Endothelial cell of umbilical vein (primary cell): ENCODE measurements around the gene INHBB. TPM values are rescaled to one million over a fixed set of nuclear protein-coding genes. Genes with fewer than 3 reads are reported as not detected.

Source experiments
- BruUV-seq: library from RNA; stranded (reverse); fragments of 400-500 nt; replicated peaks from 2 replicates; lab custom pipeline; 2021; lab: Mats Ljungman, UMichigan
- CTCF ChIA-PET: fragments of 300-600, 350-600 bp; sonication (Branson Sonifier 250); formaldehyde crosslinking; loops from one replicate; lab custom pipeline; 2021; ENCODE audit warnings: antibody characterized with exemption, inconsistent platforms; lab: Charles Lee
- POLR2A ChIA-PET: fragments of 300-600, 350-600 bp; sonication (Branson Sonifier 250); formaldehyde crosslinking; loops from one replicate; lab custom pipeline; 2021; ENCODE audit warnings: antibody characterized with exemption, inconsistent platforms; lab: Charles Lee
- DNase-seq: peaks from one replicate; pipeline ENCODE4 v3.0.0-alpha.2; 2011; ENCODE audit warnings: low read depth, low spot score
- FAIRE-seq: peaks from 2 replicates; lab custom pipeline; 2011; peaks lifted over from hg19 to GRCh38; lab: Jason Lieb, UNC
- H2AFZ ChIP-seq: 2 replicates; pipeline ENCODE4 v1.6.0; 2012; ENCODE audit warnings: low read depth, low read length, control low read depth, inconsistent platforms
- H3K27ac ChIP-seq: 2 replicates; pipeline ENCODE4 v1.5.1; 2011; ENCODE audit warnings: low read depth, mild to moderate bottlenecking, control low read depth, low read length, moderate library complexity; ENCODE audit not compliant: insufficient read depth
- H3K27me3 ChIP-seq, 2 experiments: 2 replicates each; pipeline versions ENCODE4 v1.6.0 to v1.6.1; 2011; ENCODE audit warnings: low read length in 2 of 2, mixed read lengths in 1 of 2; ENCODE audit not compliant: control insufficient read depth in 2 of 2, insufficient read depth in 2 of 2
- H3K36me3 ChIP-seq, 2 experiments: 2 replicates in 1 of 2; 3 replicates in 1 of 2; pipeline ENCODE4 v1.5.1; 2011; ENCODE audit warnings: low read length in 2 of 2, mild to moderate bottlenecking in 1 of 2, moderate library complexity in 1 of 2; ENCODE audit not compliant: control insufficient read depth in 2 of 2, insufficient read depth in 2 of 2; ENCODE audit errors: extremely low read depth in 1 of 2
- H3K4me1 ChIP-seq: 3 replicates; pipeline ENCODE4 v1.5.1; 2011; ENCODE audit warnings: mild to moderate bottlenecking, low read length; ENCODE audit not compliant: control insufficient read depth, insufficient read depth; ENCODE audit errors: extremely low read depth
- H3K4me2 ChIP-seq: 2 replicates; pipeline ENCODE4 v1.6.1; 2011; ENCODE audit warnings: low read length, control low read depth, mixed read lengths; ENCODE audit not compliant: insufficient read depth
- H3K4me3 ChIP-seq, 3 experiments: fragments of 200-600 bp in 1 of 3; sonication (generic), shearing (Covaris generic) in 1 of 3; replicated peaks in 1 of 3; 2 replicates each; pipeline ENCODE4 v1.5.1; 2011 to 2016; ENCODE audit warnings: control low read depth in 3 of 3, low read length in 3 of 3, mild to moderate bottlenecking in 2 of 3, inconsistent platforms in 1 of 3, low read depth in 1 of 3, moderate library complexity in 1 of 3; ENCODE audit not compliant: insufficient read depth in 1 of 3
- H3K79me2 ChIP-seq: 2 replicates; pipeline ENCODE4 v1.6.0; 2012; ENCODE audit warnings: low read length, inconsistent platforms; ENCODE audit not compliant: control insufficient read depth, insufficient read depth
- H3K9ac ChIP-seq: replicated peaks from 2 replicates; pipeline ENCODE3; 2011; ENCODE audit warnings: low read length, control low read depth; ENCODE audit not compliant: insufficient read depth; ENCODE audit errors: extremely low read depth
- H3K9me1 ChIP-seq: replicated peaks from 3 replicates; pipeline ENCODE4 v1.6.0; 2011; ENCODE audit warnings: mild to moderate bottlenecking, low read length; ENCODE audit not compliant: control insufficient read depth, insufficient read depth; ENCODE audit errors: extremely low read depth
- H3K9me3 ChIP-seq: replicated peaks from 2 replicates; pipeline ENCODE4 v1.5.1; 2012; ENCODE audit warnings: low read length, inconsistent platforms; ENCODE audit not compliant: control insufficient read depth, insufficient read depth
- H4K20me1 ChIP-seq: replicated peaks from 2 replicates; pipeline ENCODE3; 2011; ENCODE audit warnings: mild to moderate bottlenecking, low read length; ENCODE audit not compliant: control insufficient read depth, insufficient read depth; ENCODE audit errors: extremely low read depth
- EZH2 ChIP-seq: IDR thresholded peaks from 2 replicates; pipeline ENCODE4 v1.6.1; 2012; ENCODE audit warnings: borderline replicate concordance, low read depth, mild to moderate bottlenecking, moderate library complexity, low read length, inconsistent platforms; ENCODE audit not compliant: severe bottlenecking
- FOS ChIP-seq: IDR thresholded peaks from 2 replicates; pipeline ENCODE4 v1.6.1; 2011; ENCODE audit warnings: mild to moderate bottlenecking, low read length, moderate library complexity, borderline replicate concordance; ENCODE audit not compliant: insufficient read depth
- GATA2 ChIP-seq: IDR thresholded peaks from 2 replicates; pipeline ENCODE4 v1.7.0; 2011; ENCODE audit warnings: low read depth, mild to moderate bottlenecking, moderate library complexity, mixed read lengths, low read length; ENCODE audit not compliant: insufficient read length, insufficient read depth
- JUN ChIP-seq: IDR thresholded peaks from 2 replicates; pipeline ENCODE4 v1.6.1; 2011; ENCODE audit warnings: borderline replicate concordance, low read depth; ENCODE audit not compliant: insufficient read length, insufficient read depth
- MYC ChIP-seq: IDR thresholded peaks from one replicate; pipeline ENCODE4 v1.6.1; 2011; ENCODE audit warnings: mild to moderate bottlenecking, low read depth, low read length
- POLR2A ChIP-seq: IDR thresholded peaks from 2 replicates; pipeline ENCODE4 v1.6.1; 2012; ENCODE audit warnings: low read depth, mild to moderate bottlenecking, control low read depth, low read length
- POLR2AphosphoS5 ChIP-seq: IDR thresholded peaks from 2 replicates; pipeline ENCODE4 v1.6.1; 2012; ENCODE audit warnings: low read depth, mild to moderate bottlenecking, control low read depth, low read length, moderate library complexity; ENCODE audit not compliant: insufficient read depth
- dilution Hi-C: fragments of 300-500 bp; cut with MboI; formaldehyde crosslinking; loops from one replicate; pipeline ENCODE4 v1.15.0; 2019; ENCODE audit warnings: low sequenced_read_pairs; ENCODE audit not compliant: extremely low pct_ligation_motif_present
- intact Hi-C: fragments of 100-400 bp; cut with micrococcal nuclease; formaldehyde crosslinking; loops from one replicate; pipeline ENCODE4 v1.10.0; 2022
- polyA plus RNA-seq, 4 experiments: library from polyadenylated mRNA; depleted of rRNA in 3 of 4; stranded (reverse) in 3 of 4; unstranded in 1 of 4; fragments of >200 nt; gene quantifications; 2 replicates each; pipeline versions ENCODE4 v1.2.1 to v1.2.3, GENCODE V29; 2011 to 2012; ENCODE audit warnings: missing spikeins in 1 of 4
- total RNA-seq: library from RNA; stranded (reverse); gene quantifications from 2 replicates; pipeline ENCODE4 v1.2.3, GENCODE V29; 2021
- TF ChIP-seq, protein P1 (sequence below), 2 donors: IDR thresholded peaks; 1 replicate in 1 of 2; 2 replicates in 1 of 2; pipeline ENCODE4 v1.5.1; 2011; ENCODE audit warnings: low read length in 2 of 2, mild to moderate bottlenecking in 2 of 2, moderate library complexity in 2 of 2, control low read depth in 1 of 2, inconsistent platforms in 1 of 2, low read depth in 1 of 2; ENCODE audit not compliant: insufficient read depth in 1 of 2; ENCODE audit errors: extremely low read depth in 1 of 2

INHBB gene
- total and polyA plus RNA-seq, 2 donors (not counting 3 experiments of a cell fraction or from before 2014, with no cell fraction given) = 0.11 to 1.8 TPM

DNA sequence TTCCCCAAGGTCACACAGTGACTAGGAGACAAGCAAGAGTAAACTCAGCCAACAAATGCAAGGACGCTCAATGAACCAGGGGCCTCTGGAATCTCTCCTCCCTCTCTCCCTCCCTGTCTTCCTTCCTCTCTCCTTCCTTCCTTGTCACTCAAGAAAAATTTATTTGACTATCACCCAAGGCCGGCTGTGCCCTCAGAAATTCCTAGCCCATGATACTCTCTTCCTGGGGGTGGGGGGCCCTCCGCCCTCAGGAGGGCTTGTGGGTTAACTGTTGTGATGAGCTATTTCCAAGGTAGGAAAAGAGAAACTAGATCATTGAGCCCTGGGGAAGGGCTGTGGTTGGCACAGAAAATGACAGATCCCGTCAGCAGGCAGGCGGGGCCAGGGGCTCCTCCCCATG is 21.7 kb downstream of the INHBB start:
- H4K20me1 ChIP-seq = no peaks in the 10 kb centered on the region
- H3K9ac ChIP-seq = no peak overlapping the region
- no peaks in the 10 kb centered on the region for H3K79me2 ChIP-seq
- H2AFZ ChIP-seq = no peak overlapping the region
- no peak overlapping the region for H3K4me3 ChIP-seq
- H3K27me3 ChIP-seq = no peaks in the 10 kb centered on the region
- H3K27ac ChIP-seq = no peak overlapping the region
- H3K4me2 ChIP-seq = peak overlapping the region; percentile 0
- dilution Hi-C loops = no loop called here
- peaks cover 8% of the 10 kb centered on the region for H3K4me1 ChIP-seq
- FAIRE-seq (peak; percentile 94), DNase-seq (peak; percentile 26)
- TF ChIP-seq POLR2A (no peak), MYC (no peak), FOS (peak; percentile 42), GATA2 (peak; percentile 49), EZH2 (no peak), JUN (no peak), POLR2AphosphoS5 (peak; percentile 39)
- TF ChIP-seq, protein P1, sequence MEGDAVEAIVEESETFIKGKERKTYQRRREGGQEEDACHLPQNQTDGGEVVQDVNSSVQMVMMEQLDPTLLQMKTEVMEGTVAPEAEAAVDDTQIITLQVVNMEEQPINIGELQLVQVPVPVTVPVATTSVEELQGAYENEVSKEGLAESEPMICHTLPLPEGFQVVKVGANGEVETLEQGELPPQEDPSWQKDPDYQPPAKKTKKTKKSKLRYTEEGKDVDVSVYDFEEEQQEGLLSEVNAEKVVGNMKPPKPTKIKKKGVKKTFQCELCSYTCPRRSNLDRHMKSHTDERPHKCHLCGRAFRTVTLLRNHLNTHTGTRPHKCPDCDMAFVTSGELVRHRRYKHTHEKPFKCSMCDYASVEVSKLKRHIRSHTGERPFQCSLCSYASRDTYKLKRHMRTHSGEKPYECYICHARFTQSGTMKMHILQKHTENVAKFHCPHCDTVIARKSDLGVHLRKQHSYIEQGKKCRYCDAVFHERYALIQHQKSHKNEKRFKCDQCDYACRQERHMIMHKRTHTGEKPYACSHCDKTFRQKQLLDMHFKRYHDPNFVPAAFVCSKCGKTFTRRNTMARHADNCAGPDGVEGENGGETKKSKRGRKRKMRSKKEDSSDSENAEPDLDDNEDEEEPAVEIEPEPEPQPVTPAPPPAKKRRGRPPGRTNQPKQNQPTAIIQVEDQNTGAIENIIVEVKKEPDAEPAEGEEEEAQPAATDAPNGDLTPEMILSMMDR (IDR thresholded peaks at IDR 0.05; ENCODE audit: extremely low read depth in 1 of 2, insufficient read depth in 1 of 2, low read depth in 1 of 2, low read length in 2 of 2) = no peak
- ChIA-PET POLR2A (no interaction called here), CTCF (interaction anchor here (1.0 kb wide), 1 partner anchor 313 kb away, joined by 7 read pairs; no protein-coding TSS in a partner anchor)
- no peaks in the 10 kb centered on the region for H3K9me1 ChIP-seq
- no peaks in the 10 kb centered on the region for H3K36me3 ChIP-seq
- intact Hi-C loops = no loop called here
- H3K9me3 ChIP-seq = no peaks in the 10 kb centered on the region
- BruUV-seq = no TSS peak
